Stimulated activated naive CD4-positive, alpha-beta T cell treated with Interleukin-2 at 50 U/mL for 16 hours (primary cell): Measurements from ENCODE around the gene GRID2IP.
"Not testable (repeated sequence)": the region's sequence is repeated elsewhere in the genome, so short reads cannot be mapped to it uniquely, and the experiment has no call there.

Experiments
- DNase-seq: peaks from one replicate; lab custom pipeline; 2025; lab: John Stamatoyannopoulos, UW

The GRID2IP gene

DNA sequence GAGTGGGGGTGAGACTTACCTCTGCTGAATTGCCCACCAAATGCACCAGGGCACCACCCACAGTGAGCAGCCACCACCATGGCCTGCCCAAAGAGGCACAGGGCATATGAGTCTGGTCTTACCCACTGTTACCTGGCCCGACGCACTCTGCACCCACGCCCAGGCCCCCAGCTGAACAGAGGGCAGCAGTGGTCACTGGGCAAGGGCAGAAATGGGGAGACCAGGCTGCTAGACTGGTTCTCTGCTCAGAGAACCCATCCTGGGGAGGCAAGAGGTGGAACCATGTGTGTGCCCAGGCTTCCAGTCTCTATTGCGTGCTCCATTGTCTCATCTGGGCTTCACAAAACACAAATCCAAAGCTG, 64.1 kb downstream of the GRID2IP start:
- DNase-seq = no peak

- no peak for DNase-seq
Observed at GRCh38 chr7:6486438-6487183, 64.7 kb downstream of the GRID2IP start.

DNA sequence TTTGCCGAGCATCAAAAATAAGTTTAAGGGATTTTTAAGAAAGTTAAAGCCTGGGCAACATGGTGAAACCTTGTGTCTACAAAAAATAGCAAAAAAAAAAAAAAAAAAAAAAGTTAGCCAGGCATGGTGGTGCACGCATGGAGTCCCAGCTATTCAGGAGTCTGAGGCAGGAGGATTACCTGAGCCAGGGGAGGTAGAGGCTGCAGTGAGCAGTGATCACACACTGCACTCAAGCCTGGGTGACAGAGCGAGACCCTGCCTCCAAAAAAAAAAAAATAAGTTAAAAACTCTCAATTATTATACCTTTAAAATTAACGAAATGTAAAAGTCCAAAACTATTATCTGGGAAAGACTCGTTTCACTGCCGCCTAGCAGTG, 68.5 kb downstream of the GRID2IP start:
- no peak for DNase-seq

GRCh38 chr7:6482307-6482706, 69.0 kb downstream of the GRID2IP start:
- DNase-seq = no peak

- no peak for DNase-seq
Observed at GRCh38 chr7:6481445-6481844, 69.8 kb downstream of the GRID2IP start.

DNA sequence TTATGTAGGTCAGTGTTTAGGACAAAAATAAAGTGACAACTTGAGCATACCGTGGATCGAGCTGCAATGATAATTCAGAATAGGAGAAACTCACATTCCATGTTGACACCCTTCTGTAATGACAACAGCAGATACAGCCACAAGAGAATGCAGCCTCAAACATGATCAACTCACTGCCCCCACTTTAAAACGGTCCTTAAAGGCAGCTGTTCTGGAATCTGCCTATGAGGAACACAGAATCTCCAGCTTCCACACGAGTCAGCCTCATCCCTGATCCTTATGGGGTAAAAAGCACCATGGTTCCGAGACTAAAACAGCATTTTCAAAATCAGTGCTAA, 71.0 kb downstream of the GRID2IP start:
- DNase-seq = no peak

- DNase-seq = no peak
Observed at GRCh38 chr7:6479067-6479466, 72.2 kb downstream of the GRID2IP start.

GRCh38 chr7:6478186-6478585, 73.1 kb downstream of the GRID2IP start:
- DNase-seq = no peak

- DNase-seq = no peak
Observed at GRCh38 chr7:6477318-6477660, 74.0 kb downstream of the GRID2IP start.

GRCh38 chr7:6476596-6477317, 74.5 kb downstream of the GRID2IP start:
- no peak for DNase-seq

DNA sequence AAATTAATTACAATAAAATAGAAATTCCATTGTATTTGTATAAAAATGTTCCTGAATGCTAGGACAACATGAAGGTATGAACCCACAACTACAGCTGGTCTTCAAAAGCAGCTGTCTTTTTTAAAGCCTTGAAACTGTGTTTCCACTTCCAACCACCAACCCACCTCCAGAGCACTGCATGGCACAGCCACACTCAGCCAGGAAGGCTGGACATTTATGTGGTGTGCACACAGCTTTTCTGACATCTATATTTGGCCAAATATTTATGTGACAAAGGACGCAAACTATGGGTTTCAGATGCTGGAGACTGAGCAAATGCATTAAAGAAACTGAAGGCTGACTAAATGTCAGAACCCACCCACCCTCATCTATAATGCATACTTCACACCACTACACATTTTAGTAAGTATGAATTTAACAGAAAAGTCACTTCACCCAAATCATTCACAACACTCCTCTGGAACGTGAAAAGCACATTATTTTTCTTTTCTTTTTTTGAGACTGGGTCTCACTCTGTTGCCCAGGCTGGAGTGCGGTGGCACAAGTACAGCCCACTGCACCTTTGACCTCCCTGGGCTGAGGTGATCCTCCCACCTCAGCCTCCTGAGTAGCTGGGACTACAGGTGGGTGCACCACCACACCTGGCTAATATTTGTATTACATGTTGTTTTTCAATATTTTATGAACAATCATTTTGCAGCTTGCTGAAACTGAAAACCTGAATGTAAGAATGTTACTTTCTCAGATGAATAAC, 75.7 kb downstream of the GRID2IP start:
- DNase-seq = no peak

- no peak for DNase-seq
Observed at GRCh38 chr7:6465862-6466261, 85.4 kb downstream of the GRID2IP start.

DNA sequence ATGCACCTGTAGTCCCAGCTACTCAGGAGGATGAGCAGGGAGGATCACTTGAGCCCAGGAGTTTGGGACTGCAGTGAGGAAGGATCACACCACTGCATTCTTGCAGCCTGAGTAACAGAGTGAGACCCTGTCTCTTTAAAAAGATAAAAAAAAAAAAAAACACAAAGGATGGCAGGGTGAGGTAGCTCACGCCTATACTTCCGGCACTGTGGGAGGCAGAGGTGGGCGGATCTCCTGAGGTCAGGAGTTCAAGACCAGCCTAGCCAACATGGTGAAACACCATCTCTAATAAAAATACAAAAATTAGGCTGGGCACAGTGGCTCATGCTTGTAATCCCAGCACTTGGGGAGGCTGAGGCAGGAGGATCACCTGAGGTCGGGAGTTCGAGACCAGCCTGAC, 87.7 kb downstream of the GRID2IP start:
- not testable (repeated sequence) for DNase-seq

GRCh38 chr7:6461946-6462550, 89.2 kb downstream of the GRID2IP start:
- DNase-seq = no peak

DNA sequence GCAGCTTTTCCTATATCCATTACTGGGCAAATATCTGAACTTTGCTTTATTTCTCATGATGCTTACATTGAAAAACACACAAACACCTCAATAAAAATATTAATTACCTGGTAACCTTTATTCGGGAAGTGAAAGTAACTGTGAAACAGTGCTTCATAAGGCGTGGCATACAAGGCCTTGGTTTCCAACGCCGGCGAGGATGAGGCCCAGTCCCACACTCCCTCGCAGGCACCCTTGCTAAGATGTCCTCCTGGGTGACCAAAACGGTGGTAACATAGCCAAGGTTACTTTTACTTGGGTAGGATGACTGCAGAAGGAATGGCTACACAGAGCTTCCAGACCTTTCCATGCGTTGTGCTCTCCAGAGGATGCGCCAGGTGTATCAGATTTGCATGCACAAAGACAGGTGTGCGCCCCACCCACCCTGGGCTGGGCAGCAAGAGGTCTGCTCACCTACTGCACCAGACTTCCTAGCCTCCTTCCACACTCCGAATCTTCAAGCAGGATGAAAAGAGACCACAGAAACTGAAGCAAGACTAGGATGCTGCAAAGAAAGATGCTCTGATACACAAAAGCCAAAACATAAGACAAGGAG, 90.2 kb downstream of the GRID2IP start:
- no peak for DNase-seq

- DNase-seq = no peak
Observed at GRCh38 chr7:6460303-6460702, 91.0 kb downstream of the GRID2IP start.

GRCh38 chr7:6458676-6459075, 92.6 kb downstream of the GRID2IP start:
- DNase-seq = not testable (repeated sequence)

DNA sequence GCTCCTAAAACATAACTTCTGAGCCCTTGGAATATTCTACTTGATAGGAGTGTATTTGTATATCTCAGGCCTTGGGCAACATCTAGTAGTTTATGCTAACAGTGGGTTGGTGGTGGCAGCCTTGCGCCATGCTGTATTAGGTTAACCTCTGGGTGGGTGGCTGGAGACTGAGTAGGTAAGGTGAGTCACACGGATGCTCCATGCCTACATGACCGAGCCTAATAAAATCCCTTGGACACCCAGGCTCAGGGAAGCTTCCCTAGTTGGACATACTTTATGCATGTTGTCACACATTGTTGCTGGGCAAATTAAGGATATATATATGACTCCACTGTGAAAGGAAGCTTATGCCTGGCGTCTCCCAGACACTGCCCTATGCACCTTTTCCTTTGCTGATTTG, 97.5 kb downstream of the GRID2IP start:
- no peak for DNase-seq

- DNase-seq = no peak
Observed at GRCh38 chr7:6451224-6451705, 100.0 kb downstream of the GRID2IP start.

DNA sequence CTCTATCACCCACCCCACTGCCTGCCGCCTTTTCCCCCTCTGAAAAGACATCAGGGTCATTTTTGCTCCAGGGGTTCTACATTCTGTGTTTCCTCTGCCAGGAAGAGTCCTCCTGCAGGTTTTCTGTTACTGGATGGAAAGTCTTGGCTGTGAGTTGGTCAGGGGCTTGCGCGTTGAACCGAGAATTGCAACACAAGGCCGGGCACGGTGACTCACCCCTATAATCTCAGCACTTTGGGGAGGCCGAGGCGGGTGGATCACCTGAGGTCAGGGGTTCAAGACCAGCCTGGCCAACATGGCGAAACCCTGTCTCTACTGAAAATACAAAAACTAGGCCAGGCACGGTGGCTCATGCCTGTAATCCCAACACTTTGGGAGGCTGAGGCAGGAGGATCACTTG, 100.7 kb downstream of the GRID2IP start:
- not testable (repeated sequence) for DNase-seq

GRCh38 chr7:6449884-6450283, 101.4 kb downstream of the GRID2IP start:
- not testable (repeated sequence) for DNase-seq

GRCh38 chr7:6448943-6449543, 102.2 kb downstream of the GRID2IP start:
- no peak for DNase-seq
